Right forelimb (tissue), 1 donor: ENCODE measurements around the gene CACNA2D1.

Source experiments
- DNase-seq: peaks from one replicate; pipeline ENCODE4 v3.0.0-alpha.2; 2018

CACNA2D1 gene

GRCh38 chr7:82211333-82211732 lies 232.2 kb downstream of the CACNA2D1 start:
- no peak for DNase-seq

DNA sequence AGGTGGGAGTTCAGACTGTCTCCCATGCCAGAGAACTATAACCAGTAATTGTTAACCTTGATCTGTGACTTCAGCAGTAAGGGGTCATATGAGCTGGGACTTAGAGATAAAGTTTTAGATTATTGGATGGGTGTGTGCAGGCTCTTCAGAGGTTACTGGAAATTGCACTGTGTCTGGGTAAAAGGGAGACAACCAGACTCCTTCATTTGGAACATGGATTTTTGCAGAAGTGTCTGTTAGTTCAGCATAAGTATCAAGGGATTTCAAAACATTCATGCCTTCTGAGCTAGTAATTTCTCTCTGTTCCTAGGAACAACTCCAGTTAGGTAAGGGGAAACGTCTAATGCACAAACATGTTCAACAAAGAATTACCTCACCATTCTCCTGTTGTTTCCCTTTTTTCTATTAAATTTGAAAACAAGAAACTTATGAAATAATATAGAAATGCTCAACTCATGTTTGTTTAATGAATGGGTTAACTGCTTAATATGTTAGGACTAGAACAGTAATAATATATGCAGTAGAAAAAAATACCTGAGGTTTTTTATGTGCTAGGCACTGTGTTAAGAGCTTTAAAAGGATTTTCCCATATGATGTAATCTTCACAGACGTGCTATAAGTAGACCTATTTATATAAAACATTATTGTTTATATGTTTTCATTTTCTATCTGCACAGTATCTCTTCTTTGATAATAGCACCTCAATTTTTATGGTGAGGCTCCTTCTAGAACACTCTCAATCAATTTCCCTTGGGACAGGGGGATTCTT lies 233.0 kb downstream of the CACNA2D1 start:
- DNase-seq, result no peak

- DNase-seq, result no peak
These were observed 234.3 kb downstream of the CACNA2D1 start for GRCh38 chr7:82209179-82209747.

- no peak for DNase-seq
These were observed 238.9 kb downstream of the CACNA2D1 start for GRCh38 chr7:82204694-82205093.

GRCh38 chr7:82202965-82203364 lies 240.6 kb downstream of the CACNA2D1 start:
- DNase-seq, result no peak

- no peak for DNase-seq
These were observed 241.5 kb downstream of the CACNA2D1 start for GRCh38 chr7:82202107-82202506.

- no peak for DNase-seq
These were observed 243.0 kb downstream of the CACNA2D1 start for GRCh38 chr7:82200601-82201000.

DNA sequence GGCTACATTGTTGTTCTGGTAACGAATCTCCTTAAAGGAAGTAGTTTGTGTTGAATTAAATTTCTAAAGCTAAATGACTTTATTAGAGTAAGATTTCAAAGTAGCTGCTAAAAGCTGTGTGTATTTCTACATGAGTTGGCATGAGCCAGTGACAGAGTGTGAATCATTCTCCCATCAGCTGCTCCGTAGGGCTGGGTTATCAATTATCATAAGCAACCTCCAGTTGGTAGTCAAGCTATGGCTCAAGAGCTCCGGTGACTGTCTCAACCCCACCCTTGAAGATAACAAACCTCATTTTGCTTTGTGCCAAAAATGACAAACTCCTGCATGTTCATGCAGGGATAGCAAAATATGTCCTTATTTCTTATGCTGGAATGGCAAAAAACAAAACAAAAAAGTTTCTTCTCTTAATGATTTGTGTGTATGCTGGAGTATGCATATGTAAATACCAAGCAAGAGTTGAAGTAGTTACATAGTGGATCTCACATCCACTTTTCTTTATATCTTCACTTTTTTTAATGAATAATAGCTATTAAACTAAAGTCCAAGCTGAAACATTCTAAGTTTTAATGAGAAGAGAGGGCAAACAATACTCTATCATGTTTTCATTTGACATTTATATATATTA lies 249.4 kb downstream of the CACNA2D1 start:
- no peak for DNase-seq

DNA sequence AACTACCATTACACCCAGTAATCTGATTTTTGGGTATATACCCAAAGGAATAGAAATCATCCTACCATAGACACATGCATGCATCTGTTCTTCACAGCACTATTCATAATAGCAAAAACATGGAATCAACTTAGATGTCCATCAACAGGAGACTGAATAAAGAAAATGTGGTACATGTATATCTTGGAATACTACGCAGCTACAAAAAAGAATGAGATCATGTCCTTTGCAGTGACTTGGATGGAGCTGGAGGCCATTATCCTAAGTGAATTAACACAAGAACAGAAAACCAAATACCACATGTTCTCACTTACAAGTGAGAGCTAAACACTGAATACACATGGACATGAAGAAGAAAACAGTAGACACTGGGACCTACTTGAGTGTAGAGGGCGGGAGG lies 254.9 kb downstream of the CACNA2D1 start:
- no peak for DNase-seq

- no peak for DNase-seq
These were observed 258.1 kb downstream of the CACNA2D1 start for GRCh38 chr7:82185443-82185842.

DNA sequence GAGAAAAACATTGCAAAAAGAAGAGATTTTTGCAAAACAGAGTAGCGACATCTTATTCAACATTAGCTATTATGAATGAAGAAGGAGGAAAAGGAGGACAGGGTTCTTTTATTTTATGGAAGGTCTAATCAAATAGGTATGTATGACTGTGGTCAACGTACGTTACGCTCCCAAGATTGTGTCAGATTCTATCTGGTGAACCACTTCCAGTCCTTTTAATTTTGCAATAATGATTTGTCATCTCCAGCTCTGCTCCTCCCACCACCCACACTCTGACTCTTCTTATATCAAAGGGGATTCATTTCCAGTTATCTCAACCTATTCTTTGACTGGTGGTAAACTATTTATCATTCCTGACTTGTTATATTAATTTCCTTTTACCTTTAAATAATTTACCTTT lies 259.9 kb downstream of the CACNA2D1 start:
- no peak for DNase-seq

GRCh38 chr7:82179311-82179710 lies 264.3 kb downstream of the CACNA2D1 start:
- no peak for DNase-seq

GRCh38 chr7:82175319-82175718 lies 268.3 kb downstream of the CACNA2D1 start:
- DNase-seq, result no peak

DNA sequence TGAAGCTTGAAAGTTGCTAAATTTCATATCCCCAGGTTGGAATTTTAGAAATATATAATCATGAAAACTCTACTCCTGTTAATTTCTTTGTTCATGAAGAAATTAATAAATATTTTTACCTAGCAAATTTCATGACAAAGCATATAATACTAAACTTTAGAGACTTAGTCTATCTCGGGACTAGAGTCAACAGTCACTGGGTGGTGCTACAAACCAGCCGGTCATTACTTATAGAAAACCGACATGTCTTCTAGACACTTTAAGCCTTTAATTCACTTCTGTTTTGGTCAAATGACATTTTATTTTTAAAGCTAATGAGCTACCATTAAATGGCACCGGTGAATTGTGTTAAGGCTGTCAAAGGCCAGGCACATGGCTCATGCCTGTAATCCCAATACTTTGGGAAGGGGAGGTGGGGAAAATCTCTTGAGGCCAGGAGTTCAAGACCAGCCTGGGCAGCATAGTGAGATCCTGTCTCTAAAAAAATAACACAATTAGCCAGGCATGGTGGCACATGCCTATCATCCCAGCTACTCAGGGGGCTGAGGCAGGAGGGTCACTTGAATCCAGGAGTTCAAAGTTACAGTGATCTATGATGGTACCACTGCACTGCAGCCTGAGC lies 270.1 kb downstream of the CACNA2D1 start:
- no peak for DNase-seq

GRCh38 chr7:82172881-82173280 lies 270.7 kb downstream of the CACNA2D1 start:
- DNase-seq, result no peak

DNA sequence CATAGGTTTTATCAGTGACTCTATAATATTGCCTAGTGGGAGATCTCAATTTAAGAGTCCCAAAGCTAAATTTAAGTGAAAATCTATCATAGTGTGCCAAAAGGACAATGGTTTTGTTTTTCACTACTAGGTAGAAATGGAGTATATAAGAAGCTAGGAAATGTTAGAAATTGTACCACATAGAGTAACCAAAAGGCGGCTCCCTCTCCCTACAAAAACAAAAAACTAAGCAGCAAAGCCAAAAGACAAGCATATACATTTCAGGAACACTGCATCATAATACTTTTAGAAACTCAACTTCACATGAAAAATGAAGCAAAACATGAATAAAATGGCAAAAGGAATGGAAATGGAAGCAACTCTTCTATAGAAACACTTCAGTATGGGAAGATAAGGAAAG lies 271.6 kb downstream of the CACNA2D1 start:
- DNase-seq, result no peak

GRCh38 chr7:82167558-82168314 lies 275.8 kb downstream of the CACNA2D1 start:
- no peak for DNase-seq

DNA sequence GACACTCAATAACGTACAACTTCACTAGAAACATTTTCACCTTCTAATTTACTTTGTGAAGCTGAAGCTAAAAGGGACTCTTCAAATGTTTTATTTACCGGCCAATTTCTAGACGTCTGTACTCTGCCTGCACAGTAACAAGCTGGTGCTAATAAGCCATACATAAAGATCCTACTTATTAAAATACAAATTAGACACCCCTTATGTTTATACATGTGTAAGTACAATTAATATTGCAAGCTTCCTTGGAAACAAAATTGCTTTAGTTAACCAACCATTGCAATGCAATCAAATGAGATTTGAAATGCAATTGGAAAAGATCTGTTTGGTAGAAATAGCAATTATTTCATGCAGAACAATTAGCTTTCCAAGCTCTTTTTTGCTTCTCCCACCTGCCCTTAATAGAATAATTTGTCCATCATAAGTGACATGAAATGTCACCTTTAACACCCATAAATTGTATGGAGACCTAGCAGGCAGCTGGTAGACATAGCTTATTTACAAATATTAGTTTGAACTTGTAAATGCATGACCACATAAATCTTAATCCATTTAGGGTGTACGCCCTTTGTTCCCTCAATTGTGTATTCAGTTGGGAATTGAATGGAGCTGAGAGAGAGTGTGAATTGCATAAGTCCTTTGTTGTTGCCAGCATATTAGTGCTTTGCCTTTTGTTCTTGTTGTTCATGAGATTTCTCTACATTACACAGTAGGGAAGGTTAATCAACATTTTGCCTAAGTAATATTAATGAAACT lies 277.1 kb downstream of the CACNA2D1 start:
- no peak for DNase-seq

DNA sequence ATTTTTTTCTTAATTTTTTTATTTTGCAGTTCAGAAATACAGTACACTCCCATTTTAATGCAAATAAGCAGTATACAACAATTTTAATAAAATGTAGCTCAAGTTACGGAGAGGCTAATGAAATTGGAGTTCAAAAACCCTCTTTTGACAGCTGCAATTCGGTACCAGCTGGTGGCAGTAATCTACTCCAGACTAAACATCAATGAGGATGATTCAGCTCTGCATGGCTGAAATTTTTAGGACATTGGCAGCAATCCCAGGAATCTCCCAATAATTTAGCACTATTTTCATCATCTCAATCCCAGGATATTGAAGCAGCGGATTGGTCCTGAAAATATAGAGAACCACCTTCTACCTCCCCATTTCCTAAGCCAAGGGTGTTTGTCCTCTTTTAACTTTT lies 278.8 kb downstream of the CACNA2D1 start:
- no peak for DNase-seq

- no peak for DNase-seq
These were observed 279.2 kb downstream of the CACNA2D1 start for GRCh38 chr7:82164410-82164809.

- no peak for DNase-seq
These were observed 280.0 kb downstream of the CACNA2D1 start for GRCh38 chr7:82163586-82163985.

DNA sequence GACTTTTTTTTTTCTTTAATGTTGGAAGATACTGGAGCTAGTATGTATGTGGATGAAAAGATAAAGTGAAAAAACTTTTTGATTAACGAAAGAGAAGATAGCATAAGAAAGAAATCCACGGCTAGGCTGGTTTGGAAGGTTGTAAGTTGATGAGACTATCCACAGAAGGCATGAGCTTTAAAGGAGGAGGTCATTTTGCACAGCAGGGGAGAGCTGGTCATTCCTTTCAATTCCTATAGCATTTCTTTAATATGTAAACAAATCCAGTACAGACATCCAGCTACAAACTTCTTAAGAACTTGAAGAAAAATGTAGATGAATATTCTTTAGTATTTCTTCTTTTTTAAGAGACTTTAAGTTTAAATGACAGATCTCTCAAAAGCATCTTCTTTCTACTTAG lies 281.3 kb downstream of the CACNA2D1 start:
- DNase-seq, result no peak
